HCT116 (cell line): ENCODE results near the gene ATP1A4. TPM values are rescaled to one million over a fixed set of nuclear protein-coding genes. Genes with fewer than 3 reads are reported as not detected.

Experiments
- ATAC-seq: fragments of 200-7000 bp; cut with Tn5 transposase; 2 replicates; pipeline ENCODE4 v1.9.1; 2020; ENCODE audit warnings: mild to moderate bottlenecking, moderate library complexity
- BruUV-seq: library from RNA; stranded (reverse); fragments of 400-500 nt; replicated peaks from 2 replicates; lab custom pipeline; 2021; lab: Mats Ljungman, UMichigan
- CTCF ChIA-PET: fragments of 300-600 bp; sonication (Branson Sonifier 250); formaldehyde crosslinking; loops from one replicate; lab custom pipeline; 2021; ENCODE audit warnings: antibody characterized with exemption; lab: Charles Lee
- POLR2A ChIA-PET: fragments of 300-600, 350-600 bp; sonication (Branson Sonifier 250); formaldehyde crosslinking; loops from one replicate; lab custom pipeline; 2021; ENCODE audit warnings: antibody characterized with exemption; lab: Charles Lee
- RAD21 ChIA-PET, 2 experiments: fragments of 300-600 bp; sonication (Branson Sonifier 250); formaldehyde crosslinking; loops; one replicate each; lab custom pipeline; 2023; ENCODE audit warnings: low total read pairs in 2 of 2; ENCODE audit not compliant: uncharacterized antibody in 2 of 2, unreplicated experiment in 2 of 2, low non-redundant PET in 1 of 2; lab: Charles Lee
- DNase-seq: peaks from one replicate; pipeline ENCODE4 v3.0.0-alpha.2; 2010; ENCODE audit warnings: low read depth, low spot score
- H2AFZ ChIP-seq: fragments of 200-600 bp; shearing (Covaris generic), sonication (generic); 2 replicates; pipeline ENCODE4 v1.6.1; 2017; ENCODE audit warnings: low read depth, mixed run types, mixed read lengths, antibody characterized with exemption, low read length; ENCODE audit not compliant: poor library complexity, severe bottlenecking
- H3K27ac ChIP-seq: 2 replicates; pipeline ENCODE4 v1.5.1; 2012; ENCODE audit warnings: low read depth, low read length
- H3K27me3 ChIP-seq: fragments of 200-600 bp; sonication (generic); 2 replicates; pipeline ENCODE4 v1.6.1; 2016; ENCODE audit warnings: mixed run types, low read length, mixed read lengths; ENCODE audit not compliant: insufficient read depth
- H3K36me3 ChIP-seq, 2 experiments: fragments of 200-500 bp in 1 of 2; fragments of 200-600 bp in 1 of 2; sonication (Bioruptor generic) in 1 of 2; sonication (generic) in 1 of 2; 2 replicates each; pipeline versions ENCODE4 v1.5.1 to v1.6.1; 2014 to 2016; ENCODE audit warnings: low read length in 2 of 2, inconsistent platforms in 1 of 2, mixed read lengths in 1 of 2, mixed run types in 1 of 2; ENCODE audit not compliant: insufficient read depth in 2 of 2, control insufficient read depth in 1 of 2
- H3K4me1 ChIP-seq, 2 experiments: fragments of 200-600 bp in 1 of 2; sonication (generic) in 1 of 2; 2 replicates each; pipeline versions ENCODE4 v1.5.1 to v1.6.1; 2012 to 2017; ENCODE audit warnings: low read length in 2 of 2, inconsistent platforms in 1 of 2, mild to moderate bottlenecking in 1 of 2, mixed read lengths in 1 of 2, mixed run types in 1 of 2, moderate library complexity in 1 of 2; ENCODE audit not compliant: insufficient read depth in 2 of 2, control insufficient read depth in 1 of 2
- H3K4me2 ChIP-seq: fragments of 200-600 bp; sonication (generic); 2 replicates; pipeline ENCODE4 v1.6.1; 2017; ENCODE audit warnings: mixed run types, low read length, mixed read lengths
- H3K4me3 ChIP-seq, 2 experiments: fragments of 200-600 bp in 1 of 2; sonication (generic) in 1 of 2; replicated peaks in 1 of 2; 2 replicates each; pipeline ENCODE4 v1.5.1; 2011 to 2016; ENCODE audit warnings: low read length in 2 of 2, control low read depth in 1 of 2, low read depth in 1 of 2, mild to moderate bottlenecking in 1 of 2, mixed read lengths in 1 of 2, mixed run types in 1 of 2
- H3K79me2 ChIP-seq: fragments of 200-600 bp; sonication (generic); 2 replicates; pipeline ENCODE4 v1.6.1; 2017; ENCODE audit warnings: mild to moderate bottlenecking, mixed run types, low read length, moderate library complexity, mixed read lengths; ENCODE audit not compliant: insufficient read depth
- H3K9ac ChIP-seq: fragments of 200-600 bp; sonication (generic); 2 replicates; pipeline ENCODE4 v1.6.1; 2016; ENCODE audit warnings: low read length, mixed read lengths
- H3K9me2 ChIP-seq: fragments of 200-600 bp; sonication (generic), shearing (Covaris generic); 2 replicates; pipeline ENCODE4 v1.6.1; 2017; ENCODE audit warnings: mixed run types, mild to moderate bottlenecking, moderate library complexity; ENCODE audit not compliant: insufficient read depth
- H3K9me3 ChIP-seq, 2 experiments: fragments of 200-500 bp in 1 of 2; fragments of 200-600 bp in 1 of 2; sonication (Bioruptor generic) in 1 of 2; sonication (generic) in 1 of 2; 2 replicates each; pipeline ENCODE4 v1.6.1; 2014 to 2017; ENCODE audit warnings: low read length in 2 of 2, mixed read lengths in 2 of 2, inconsistent platforms in 1 of 2, low read depth in 1 of 2, mild to moderate bottlenecking in 1 of 2, mixed run types in 1 of 2, moderate library complexity in 1 of 2; ENCODE audit not compliant: control insufficient read depth in 1 of 2, insufficient read depth in 1 of 2
- H4K20me1 ChIP-seq: fragments of 200-600 bp; sonication (generic), shearing (Covaris generic); 2 replicates; pipeline ENCODE4 v1.6.1; 2017; ENCODE audit warnings: mixed run types, mild to moderate bottlenecking, moderate library complexity; ENCODE audit not compliant: insufficient read depth
- CBX3 ChIP-seq: IDR thresholded peaks from 2 replicates; pipeline ENCODE4 v1.6.1; 2012; ENCODE audit warnings: low read depth
- CTCF ChIP-seq, 3 experiments: fragments of 200-600 bp in 1 of 3; sonication (generic) in 1 of 3; IDR thresholded peaks in 2 of 3; conservative IDR thresholded peaks in 1 of 3; 2 replicates each; pipeline ENCODE4 v1.5.1; 2012 to 2017; ENCODE audit warnings: low read depth in 2 of 3, low read length in 2 of 3, antibody characterized with exemption in 1 of 3, borderline replicate concordance in 1 of 3, control low read depth in 1 of 3, mild to moderate bottlenecking in 1 of 3, mixed read lengths in 1 of 3, mixed run types in 1 of 3, moderate library complexity in 1 of 3; ENCODE audit not compliant: insufficient read depth in 1 of 3
- ELF1 ChIP-seq: IDR thresholded peaks from 2 replicates; pipeline ENCODE4 v1.6.1; 2012; ENCODE audit warnings: low read depth, borderline replicate concordance
- SP1 ChIP-seq: IDR thresholded peaks from 2 replicates; pipeline ENCODE4 v1.6.1; 2012; ENCODE audit warnings: low read depth
- ZFX ChIP-seq: fragments of 450-650 bp; IDR thresholded peaks from 2 replicates; pipeline ENCODE4 v1.6.1; 2017
- intact Hi-C: fragments of 100-400 bp; cut with micrococcal nuclease; formaldehyde crosslinking; loops from 2 replicates; pipeline ENCODE4 v1.10.0; 2022
- total RNA-seq: library from RNA; stranded (reverse); gene quantifications from one replicate; pipeline ENCODE4 v1.2.1, GENCODE V29; 2021; ENCODE audit not compliant: unreplicated experiment

ATP1A4 gene
- total RNA-seq, 1 experiment from 2014 or later = not detected

- ChIA-PET CTCF (interaction anchor here (0.9 to 1.5 kb wide), 2 partner anchors 14 to 73 kb away, joined by 3 to 6 read pairs; no protein-coding TSS in a partner anchor), POLR2A (no interaction called here), RAD21 (no interaction called here)
- no peak for DNase-seq
- Histone ChIP-seq H3K4me2 (no peak overlapping the region), H3K4me3 (no peak overlapping the region), H3K4me1 (no peaks in the 10 kb centered on the region), H3K9ac (no peak overlapping the region), H3K27ac (no peak overlapping the region), H4K20me1 (no peaks in the 10 kb centered on the region), H3K36me3 (no peaks in the 10 kb centered on the region), H3K27me3 (no peaks in the 10 kb centered on the region; the same call in 1 of the 2 replicates), H3K9me3 (no peaks in the 10 kb centered on the region), H2AFZ (no peak overlapping the region), H3K9me2 (no peaks in the 10 kb centered on the region), H3K79me2 (no peaks in the 10 kb centered on the region)
- no peak for ATAC-seq
- intact Hi-C loops = no loop called here
- TF ChIP-seq CTCF (IDR thresholded peaks at IDR 0.05 in 2 of 3, conservative IDR thresholded peaks at IDR 0.05 in 1 of 3; ENCODE audit: borderline replicate concordance in 1 of 3, insufficient read depth in 1 of 3, low read depth in 2 of 3, low read length in 2 of 3) (no peak), CBX3 (no peak), ZFX (no peak), ELF1 (no peak)
- no TSS peak for BruUV-seq
Measured at GRCh38 chr1:160179336-160179735, 27.9 kb downstream of the ATP1A4 start.

GRCh38 chr1:160186246-160186645 is 34.8 kb downstream of the ATP1A4 start:
- no peaks in the 10 kb centered on the region for H3K36me3 ChIP-seq
- ChIA-PET CTCF (no interaction called here), POLR2A (no interaction called here), RAD21 (no interaction called here)
- H3K9me3 ChIP-seq = no peaks in the 10 kb centered on the region
- no peaks in the 10 kb centered on the region for H3K79me2 ChIP-seq
- ATAC-seq (no peak), DNase-seq (no peak)
- no peak overlapping the region for H3K9ac ChIP-seq
- no peak overlapping the region for H3K4me2 ChIP-seq
- no peak overlapping the region for H3K4me3 ChIP-seq
- no peak overlapping the region for H2AFZ ChIP-seq
- no TSS peak for BruUV-seq
- H3K27me3 ChIP-seq = no peaks in the 10 kb centered on the region
- H3K27ac ChIP-seq = no peak overlapping the region
- H3K4me1 ChIP-seq = no peaks in the 10 kb centered on the region
- H4K20me1 ChIP-seq = no peaks in the 10 kb centered on the region
- TF ChIP-seq SP1 = no peak
- H3K9me2 ChIP-seq = no peaks in the 10 kb centered on the region
- intact Hi-C loops = no loop called here
